PFSK-1 (cell line): ENCODE measurements around the gene EN1.

Experiments
- FOXP2 ChIP-seq: optimal IDR thresholded peaks from 2 replicates; pipeline ENCODE3; 2011; ENCODE audit warnings: borderline replicate concordance, control low read depth, inconsistent platforms; ENCODE audit not compliant: insufficient read depth; ENCODE audit errors: extremely low read length, extremely low read depth
- POLR2AphosphoS5 ChIP-seq: IDR thresholded peaks from 2 replicates; pipeline ENCODE4 v1.6.1; 2012; ENCODE audit warnings: low read depth, mild to moderate bottlenecking, control low read depth, low read length, moderate library complexity
- REST ChIP-seq, 2 experiments: IDR thresholded peaks; 2 replicates each; pipeline versions ENCODE4 v1.6.1 to v1.8.0; 2011 to 2012; ENCODE audit warnings: low read depth in 2 of 2, low read length in 2 of 2, control low read depth in 1 of 2, inconsistent platforms in 1 of 2, mild to moderate bottlenecking in 1 of 2, moderate library complexity in 1 of 2; ENCODE audit not compliant: insufficient read depth in 1 of 2
- SIN3A ChIP-seq: IDR thresholded peaks from 2 replicates; pipeline ENCODE4 v1.6.1; 2012; ENCODE audit warnings: mild to moderate bottlenecking, low read length, moderate library complexity, borderline replicate concordance; ENCODE audit not compliant: insufficient read depth
- TAF1 ChIP-seq: IDR thresholded peaks from 2 replicates; pipeline ENCODE4 v1.6.1; 2012; ENCODE audit warnings: low read length, control low read depth, borderline replicate concordance; ENCODE audit not compliant: insufficient read depth

Gene EN1

GRCh38 chr2:118845522-118846441 is 1.7 kb downstream of the EN1 start:
- TF ChIP-seq SIN3A (no peak), FOXP2 (no peak), REST (IDR thresholded peaks at IDR 0.05; ENCODE audit: insufficient read depth in 1 of 2, low read depth in 2 of 2, low read length in 2 of 2) (no peak), TAF1 (no peak), POLR2AphosphoS5 (no peak)

- no peak for TF ChIP-seq POLR2AphosphoS5
- TF ChIP-seq TAF1 = no peak
- TF ChIP-seq FOXP2 = no peak
- TF ChIP-seq REST (IDR thresholded peaks at IDR 0.05; ENCODE audit: insufficient read depth in 1 of 2, low read depth in 2 of 2, low read length in 2 of 2) = no peak
- TF ChIP-seq SIN3A = no peak
Observed at GRCh38 chr2:118845005-118845521, 2.4 kb downstream of the EN1 start.

- TF ChIP-seq FOXP2 = no peak
Observed at GRCh38 chr2:118844261-118845004, 3.0 kb downstream of the EN1 start.

GRCh38 chr2:118843483-118844132 is 3.8 kb downstream of the EN1 start:
- no peak for TF ChIP-seq SIN3A
- TF ChIP-seq REST (IDR thresholded peaks at IDR 0.05; ENCODE audit: insufficient read depth in 1 of 2, low read depth in 2 of 2, low read length in 2 of 2) = no peak
- TF ChIP-seq POLR2AphosphoS5 = no peak
- no peak for TF ChIP-seq TAF1
- TF ChIP-seq FOXP2 = no peak

GRCh38 chr2:118842661-118843482 is 4.6 kb downstream of the EN1 start:
- TF ChIP-seq TAF1 = no peak
- TF ChIP-seq POLR2AphosphoS5 = no peak
- no peak for TF ChIP-seq FOXP2
- no peak for TF ChIP-seq SIN3A
- no peak for TF ChIP-seq REST (IDR thresholded peaks at IDR 0.05; ENCODE audit: insufficient read depth in 1 of 2, low read depth in 2 of 2, low read length in 2 of 2)
